ENCODE results near the gene PVR.

PVR gene

GRCh38 chr19:44653977-44654774 lies 10.5 kb downstream of the PVR start:
- peak; percentile 70 for TF ChIP-seq CTCF (conservative IDR thresholded peaks at IDR 0.05; ENCODE audit: low read length)
- no peak overlapping the region for H3K4me3 ChIP-seq (ENCODE audit: low read length)
- DNase-seq (ENCODE audit: low read depth), result peak; percentile 63

- no peak overlapping the region for H3K4me3 ChIP-seq (ENCODE audit: low read length)
- TF ChIP-seq CTCF (conservative IDR thresholded peaks at IDR 0.05; ENCODE audit: low read length), result peak; percentile 84
- DNase-seq (ENCODE audit: low read depth), result peak; percentile 66
Observed at GRCh38 chr19:44657211-44657921, 13.7 kb downstream of the PVR start.

GRCh38 chr19:44658069-44658733 lies 14.5 kb downstream of the PVR start:
- DNase-seq (ENCODE audit: low read depth), result no peak
- TF ChIP-seq CTCF (conservative IDR thresholded peaks at IDR 0.05; ENCODE audit: low read length), result no peak
- no peak overlapping the region for H3K4me3 ChIP-seq (ENCODE audit: low read length)

- DNase-seq (ENCODE audit: low read depth), result no peak
- no peak overlapping the region for H3K4me3 ChIP-seq (ENCODE audit: low read length)
- TF ChIP-seq CTCF (conservative IDR thresholded peaks at IDR 0.05; ENCODE audit: low read length), result no peak
Observed at GRCh38 chr19:44660081-44660480, 16.4 kb downstream of the PVR start.

GRCh38 chr19:44661205-44661604 lies 17.5 kb downstream of the PVR start:
- DNase-seq (ENCODE audit: low read depth), result no peak
- TF ChIP-seq CTCF (conservative IDR thresholded peaks at IDR 0.05; ENCODE audit: low read length), result no peak
- no peak overlapping the region for H3K4me3 ChIP-seq (ENCODE audit: low read length)

- no peak for TF ChIP-seq CTCF (conservative IDR thresholded peaks at IDR 0.05; ENCODE audit: low read length)
- H3K4me3 ChIP-seq (ENCODE audit: low read length), result no peak overlapping the region
- no peak for DNase-seq (ENCODE audit: low read depth)
Observed at GRCh38 chr19:44661904-44662303, 18.2 kb downstream of the PVR start.

Measured in AG10803 (cell line).